ENCODE data around the gene DLG2. TPM values are rescaled to one million over a fixed set of nuclear protein-coding genes. Genes with fewer than 3 reads are reported as not detected.

Gene DLG2
- polyA plus RNA-seq, 3 donors, result 0.24 to 0.39 TPM; not detected in 1

- Histone ChIP-seq H3K4me2 (replicated peaks; ENCODE audit: extremely low read depth, low read length, poor library complexity, severe bottlenecking) (no peak overlapping the region), H3K9ac (ENCODE audit: insufficient read depth, low read length, poor library complexity, severe bottlenecking) (no peak overlapping the region), H4K20me1 (ENCODE audit: insufficient read depth, low read length) (no peaks in the 10 kb centered on the region), H3K4me3 (replicated peaks in 1 of 3; ENCODE audit: low read depth in 2 of 3, low read length in 3 of 3) (no peak overlapping the region), H3K4me1 (ENCODE audit: control insufficient read depth in 1 of 2, insufficient read depth in 2 of 2, low read length in 2 of 2) (no peaks in the 10 kb centered on the region), H3K27ac (ENCODE audit: low read depth in 1 of 2, low read length in 2 of 2) (no peak overlapping the region), H3K9me3 (replicated peaks in 1 of 2; ENCODE audit: control insufficient read depth in 1 of 2, insufficient read depth in 1 of 2, low read length in 2 of 2) (peaks cover 19 to 21% of the 10 kb centered on the region in 2 donors), H3K27me3 (ENCODE audit: control insufficient read depth in 2 of 2, insufficient read depth in 2 of 2, low read length in 2 of 2) (no peaks in the 10 kb centered on the region), H2AFZ (ENCODE audit: insufficient read depth, low read depth, low read length, poor library complexity, severe bottlenecking) (no peak overlapping the region), H3K36me3 (replicated peaks in 1 of 2; ENCODE audit: control insufficient read depth in 1 of 2, insufficient read depth in 2 of 2, low read length in 2 of 2) (no peaks in the 10 kb centered on the region), H3K79me2 (ENCODE audit: insufficient read depth, low read length) (no peaks in the 10 kb centered on the region)
- intact Hi-C loops (cut with micrococcal nuclease), result no loop called here
- no peak for DNase-seq
- Mint-ChIP-seq H3K36me3 (no peaks in the 10 kb centered on the region), H3K4me1 (no peaks in the 10 kb centered on the region), H3K27me3 (ENCODE audit: low read depth in 3 of 3) (no peaks in the 10 kb centered on the region), H3K4me3 (no peak overlapping the region), H3K9me3 (peaks cover 10 to 24% (median 18%) of the 10 kb centered on the region in 7 donors), H3K27ac (no peak overlapping the region)
- no CpG with 5 or more reads among the region's 2 CpGs for WGBS (ENCODE audit: insufficient coverage)
- TF ChIP-seq, protein P1, sequence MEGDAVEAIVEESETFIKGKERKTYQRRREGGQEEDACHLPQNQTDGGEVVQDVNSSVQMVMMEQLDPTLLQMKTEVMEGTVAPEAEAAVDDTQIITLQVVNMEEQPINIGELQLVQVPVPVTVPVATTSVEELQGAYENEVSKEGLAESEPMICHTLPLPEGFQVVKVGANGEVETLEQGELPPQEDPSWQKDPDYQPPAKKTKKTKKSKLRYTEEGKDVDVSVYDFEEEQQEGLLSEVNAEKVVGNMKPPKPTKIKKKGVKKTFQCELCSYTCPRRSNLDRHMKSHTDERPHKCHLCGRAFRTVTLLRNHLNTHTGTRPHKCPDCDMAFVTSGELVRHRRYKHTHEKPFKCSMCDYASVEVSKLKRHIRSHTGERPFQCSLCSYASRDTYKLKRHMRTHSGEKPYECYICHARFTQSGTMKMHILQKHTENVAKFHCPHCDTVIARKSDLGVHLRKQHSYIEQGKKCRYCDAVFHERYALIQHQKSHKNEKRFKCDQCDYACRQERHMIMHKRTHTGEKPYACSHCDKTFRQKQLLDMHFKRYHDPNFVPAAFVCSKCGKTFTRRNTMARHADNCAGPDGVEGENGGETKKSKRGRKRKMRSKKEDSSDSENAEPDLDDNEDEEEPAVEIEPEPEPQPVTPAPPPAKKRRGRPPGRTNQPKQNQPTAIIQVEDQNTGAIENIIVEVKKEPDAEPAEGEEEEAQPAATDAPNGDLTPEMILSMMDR (IDR thresholded peaks at IDR 0.05), result no peak
Measured at GRCh38 chr11:85196968-85197367, 430.2 kb downstream of the DLG2 start.

GRCh38 chr11:85195934-85196333 lies 431.2 kb downstream of the DLG2 start:
- Mint-ChIP-seq H3K4me3 (no peak overlapping the region), H3K27me3 (ENCODE audit: low read depth in 3 of 3) (no peaks in the 10 kb centered on the region), H3K4me1 (no peaks in the 10 kb centered on the region), H3K9me3 (peaks cover 2 to 19% (median 9%) of the 10 kb centered on the region in 7 donors), H3K36me3 (no peaks in the 10 kb centered on the region), H3K27ac (no peak overlapping the region)
- Histone ChIP-seq H3K4me3 (replicated peaks in 1 of 3; ENCODE audit: low read depth in 2 of 3, low read length in 3 of 3) (no peak overlapping the region), H3K27ac (ENCODE audit: low read depth in 1 of 2, low read length in 2 of 2) (no peak overlapping the region), H3K4me2 (replicated peaks; ENCODE audit: extremely low read depth, low read length, poor library complexity, severe bottlenecking) (no peak overlapping the region), H3K4me1 (ENCODE audit: control insufficient read depth in 1 of 2, insufficient read depth in 2 of 2, low read length in 2 of 2) (no peaks in the 10 kb centered on the region), H3K27me3 (ENCODE audit: control insufficient read depth in 2 of 2, insufficient read depth in 2 of 2, low read length in 2 of 2) (no peaks in the 10 kb centered on the region), H3K36me3 (replicated peaks in 1 of 2; ENCODE audit: control insufficient read depth in 1 of 2, insufficient read depth in 2 of 2, low read length in 2 of 2) (no peaks in the 10 kb centered on the region), H3K9ac (ENCODE audit: insufficient read depth, low read length, poor library complexity, severe bottlenecking) (no peak overlapping the region), H3K79me2 (ENCODE audit: insufficient read depth, low read length) (no peaks in the 10 kb centered on the region), H3K9me3 (replicated peaks in 1 of 2; ENCODE audit: control insufficient read depth in 1 of 2, insufficient read depth in 1 of 2, low read length in 2 of 2) (peaks cover 11 to 16% of the 10 kb centered on the region in 2 donors), H2AFZ (ENCODE audit: insufficient read depth, low read depth, low read length, poor library complexity, severe bottlenecking) (no peak overlapping the region), H4K20me1 (ENCODE audit: insufficient read depth, low read length) (no peaks in the 10 kb centered on the region)
- no CpG with 5 or more reads among the region's 3 CpGs for WGBS (ENCODE audit: insufficient coverage)
- TF ChIP-seq, protein P1 (IDR thresholded peaks at IDR 0.05), result no peak
- intact Hi-C loops (cut with micrococcal nuclease), result no loop called here
- DNase-seq, result no peak

Measured in CD14-positive monocyte (primary cell).